HFFc6 (cell line): Measurements from ENCODE around the gene CCDC142. TPM values are rescaled to one million over a fixed set of nuclear protein-coding genes. Genes with fewer than 3 reads are reported as not detected.
A peak's percentile ranks its signal among the peaks of the same experiment; 100 is the strongest.

Experiments used
- DNase-seq: peaks from one replicate; pipeline ENCODE4 v3.0.0-alpha.2; 2018
- H3K27ac Mint-ChIP-seq: 2 replicates; pipeline ENCODE4 v1.8.0; 2020; ENCODE audit warnings: mild to moderate bottlenecking, mixed read lengths
- H3K27me3 Mint-ChIP-seq: 2 replicates; pipeline ENCODE4 v1.8.0; 2021; ENCODE audit warnings: mild to moderate bottlenecking, moderate library complexity, mixed read lengths; ENCODE audit not compliant: insufficient read depth
- H3K36me3 Mint-ChIP-seq: 2 replicates; pipeline ENCODE4 v1.8.0; 2021; ENCODE audit warnings: low read depth, mixed read lengths
- H3K4me1 Mint-ChIP-seq: 2 replicates; pipeline ENCODE4 v1.8.0; 2020; ENCODE audit warnings: low read depth, mixed read lengths
- H3K4me3 Mint-ChIP-seq: 2 replicates; pipeline ENCODE4 v1.8.0; 2020; ENCODE audit warnings: mild to moderate bottlenecking, moderate library complexity, mixed read lengths
- H3K9me3 Mint-ChIP-seq: 2 replicates; pipeline ENCODE4 v1.8.0; 2020; ENCODE audit warnings: mild to moderate bottlenecking, mixed read lengths
- total RNA-seq, 6 experiments: library from RNA; stranded (reverse); fragmentation: NEBNext Ultra II Directional; extraction: Animal tissue kit (Norgen Biotek cat#: 25700); gene quantifications; 2 replicates in 1 of 6; 3 replicates in 5 of 6; pipeline ENCODE4 v1.2.3, GENCODE V29; 2021
- TF ChIP-seq, protein P1 (sequence below): fragments of 200-600 bp; sonication (generic); IDR thresholded peaks from 2 replicates; pipeline ENCODE4 v1.5.0; 2021; ENCODE audit warnings: antibody characterized with exemption, mild to moderate bottlenecking

Gene CCDC142
- total RNA-seq, 6 experiments from 2014 or later = 8.5 to 11.1 (median 10.2) TPM

DNA sequence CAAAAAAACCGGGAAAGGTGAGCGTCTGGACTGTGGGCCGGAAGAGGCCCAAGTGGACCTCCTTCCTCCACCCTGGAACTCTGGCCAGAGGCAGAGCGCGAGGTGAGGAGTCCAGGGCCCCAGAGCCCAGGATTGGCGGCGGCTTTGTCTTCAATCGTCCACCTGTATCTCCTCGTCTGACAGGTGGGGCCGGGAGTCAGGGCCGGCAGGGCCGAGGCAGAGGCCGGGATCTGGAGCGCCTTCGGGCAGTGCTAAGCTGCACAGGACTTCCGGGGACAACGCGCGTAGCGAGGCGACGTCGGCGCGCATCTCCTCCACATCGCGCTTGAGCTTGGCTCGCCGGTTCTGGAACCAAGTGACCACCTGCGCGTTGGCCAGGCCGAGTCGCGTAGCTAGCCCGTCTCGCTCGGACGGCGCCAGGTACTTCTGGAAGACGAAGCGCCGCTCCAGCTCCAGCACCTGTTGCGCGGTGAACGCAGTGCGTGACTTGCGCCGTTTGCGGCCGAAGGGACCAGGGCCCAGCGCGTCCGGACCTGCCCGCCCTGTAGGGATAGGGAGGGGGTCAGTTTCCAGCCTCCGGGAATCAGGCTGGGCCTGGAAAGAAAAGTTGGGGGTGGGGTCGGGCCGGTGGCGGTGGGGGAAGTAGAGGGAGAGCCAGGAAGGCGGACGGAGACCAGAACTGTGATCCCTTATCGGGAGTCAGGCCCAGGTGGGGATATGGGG lies 15.1 kb upstream of the CCDC142 start:
- Mint-ChIP-seq H3K4me3 (peak overlapping the region; percentile 88), H3K27me3 (peaks cover 17% of the 10 kb centered on the region), H3K9me3 (no peaks in the 10 kb centered on the region), H3K36me3 (peaks cover 13% of the 10 kb centered on the region), H3K4me1 (peaks cover 31% of the 10 kb centered on the region), H3K27ac (no peak overlapping the region)
- no peak for DNase-seq
- TF ChIP-seq, protein P1, sequence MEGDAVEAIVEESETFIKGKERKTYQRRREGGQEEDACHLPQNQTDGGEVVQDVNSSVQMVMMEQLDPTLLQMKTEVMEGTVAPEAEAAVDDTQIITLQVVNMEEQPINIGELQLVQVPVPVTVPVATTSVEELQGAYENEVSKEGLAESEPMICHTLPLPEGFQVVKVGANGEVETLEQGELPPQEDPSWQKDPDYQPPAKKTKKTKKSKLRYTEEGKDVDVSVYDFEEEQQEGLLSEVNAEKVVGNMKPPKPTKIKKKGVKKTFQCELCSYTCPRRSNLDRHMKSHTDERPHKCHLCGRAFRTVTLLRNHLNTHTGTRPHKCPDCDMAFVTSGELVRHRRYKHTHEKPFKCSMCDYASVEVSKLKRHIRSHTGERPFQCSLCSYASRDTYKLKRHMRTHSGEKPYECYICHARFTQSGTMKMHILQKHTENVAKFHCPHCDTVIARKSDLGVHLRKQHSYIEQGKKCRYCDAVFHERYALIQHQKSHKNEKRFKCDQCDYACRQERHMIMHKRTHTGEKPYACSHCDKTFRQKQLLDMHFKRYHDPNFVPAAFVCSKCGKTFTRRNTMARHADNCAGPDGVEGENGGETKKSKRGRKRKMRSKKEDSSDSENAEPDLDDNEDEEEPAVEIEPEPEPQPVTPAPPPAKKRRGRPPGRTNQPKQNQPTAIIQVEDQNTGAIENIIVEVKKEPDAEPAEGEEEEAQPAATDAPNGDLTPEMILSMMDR = no peak

DNA sequence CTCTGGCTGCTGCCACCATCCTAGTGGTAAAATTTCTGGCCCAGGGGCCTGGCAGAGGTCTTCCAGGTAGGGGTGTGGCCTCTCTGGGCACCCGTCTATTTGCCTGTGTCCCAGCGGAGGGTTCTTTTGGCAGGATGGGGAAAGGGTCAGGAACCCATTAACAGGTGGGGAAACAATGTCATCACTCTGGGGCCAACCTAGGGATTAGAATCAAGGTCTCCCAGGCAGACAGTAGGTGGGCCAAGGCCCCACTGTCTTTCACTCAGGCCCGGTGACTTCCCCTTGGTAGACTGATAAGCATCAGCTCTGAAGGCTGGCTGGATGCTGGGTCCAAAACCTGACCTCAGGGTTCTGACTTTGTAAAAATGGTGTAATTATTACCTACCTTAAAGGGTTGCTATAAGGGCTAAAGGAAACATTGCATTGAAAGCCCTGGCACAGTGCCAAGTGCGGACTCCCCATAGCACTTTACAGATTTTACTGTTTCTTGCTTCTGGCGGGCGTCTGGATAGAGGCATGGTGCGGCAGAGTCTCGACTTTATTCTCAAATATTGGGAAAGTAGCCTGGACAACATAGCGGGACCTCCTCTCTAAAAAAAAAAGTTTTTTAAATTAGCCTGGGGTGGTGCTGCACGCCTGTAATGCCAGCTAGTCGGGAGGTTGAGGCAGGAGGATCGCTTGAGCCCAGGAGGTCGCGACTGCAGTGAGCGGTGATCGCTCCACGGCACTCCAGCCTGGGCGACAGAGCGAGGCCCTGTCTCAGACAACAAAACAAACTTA lies 14.4 kb upstream of the CCDC142 start:
- H3K27me3 Mint-ChIP-seq = peaks cover 17% of the 10 kb centered on the region
- TF ChIP-seq, protein P1 = no peak
- DNase-seq = no peak
- H3K36me3 Mint-ChIP-seq = peaks cover 16% of the 10 kb centered on the region
- no peaks in the 10 kb centered on the region for H3K9me3 Mint-ChIP-seq
- H3K4me3 Mint-ChIP-seq = no peak overlapping the region
- peaks cover 27% of the 10 kb centered on the region for H3K4me1 Mint-ChIP-seq
- no peak overlapping the region for H3K27ac Mint-ChIP-seq

DNA sequence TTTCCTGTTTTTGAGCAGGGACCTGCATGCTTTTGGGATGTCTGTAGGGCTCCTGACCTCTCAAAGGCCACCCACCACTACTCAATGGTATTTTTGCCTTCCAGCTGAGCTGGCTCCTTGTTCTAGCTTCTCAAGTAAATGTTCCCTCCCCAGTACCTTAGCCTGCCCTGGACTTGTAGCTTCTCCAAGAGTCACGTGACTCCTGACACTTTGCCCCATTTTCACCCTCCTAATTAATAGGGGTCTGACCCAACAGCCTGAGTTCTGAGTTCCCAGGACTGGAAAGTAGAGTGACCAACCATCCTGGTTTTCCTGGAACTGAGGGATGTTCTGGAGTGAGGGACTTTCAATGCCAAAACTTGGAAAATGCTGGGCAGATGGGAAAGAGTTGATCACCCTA lies 12.6 kb upstream of the CCDC142 start:
- TF ChIP-seq, protein P1 = no peak
- H3K9me3 Mint-ChIP-seq = no peaks in the 10 kb centered on the region
- H3K27me3 Mint-ChIP-seq = peaks cover 11% of the 10 kb centered on the region
- no peak for DNase-seq
- H3K27ac Mint-ChIP-seq = no peak overlapping the region
- peaks cover 27% of the 10 kb centered on the region for H3K4me1 Mint-ChIP-seq
- peaks cover 30% of the 10 kb centered on the region for H3K36me3 Mint-ChIP-seq
- H3K4me3 Mint-ChIP-seq = no peak overlapping the region

DNA sequence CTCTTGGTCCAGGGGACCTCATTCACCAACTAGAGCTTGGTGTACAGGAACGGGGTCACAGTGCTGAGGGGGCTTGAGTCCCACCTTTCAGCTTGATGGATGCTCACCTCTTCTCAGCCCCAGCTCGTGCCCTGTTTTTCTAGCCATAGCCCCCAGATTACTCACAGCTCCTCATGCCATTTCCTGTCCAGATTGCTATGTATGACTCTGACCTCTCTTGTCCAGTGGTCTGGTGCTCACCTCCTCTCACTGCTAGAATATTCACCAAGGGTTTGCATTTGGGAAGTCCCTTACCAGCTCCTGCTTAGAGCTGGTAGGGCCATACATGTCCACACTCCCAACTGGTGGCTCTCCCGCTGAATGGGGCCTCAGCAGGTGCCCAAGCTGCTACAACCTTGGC lies 10.7 kb upstream of the CCDC142 start:
- peaks cover 34% of the 10 kb centered on the region for H3K36me3 Mint-ChIP-seq
- TF ChIP-seq, protein P1 = no peak
- H3K4me3 Mint-ChIP-seq = no peak overlapping the region
- H3K27me3 Mint-ChIP-seq = peaks cover 4% of the 10 kb centered on the region
- H3K4me1 Mint-ChIP-seq = peaks cover 31% of the 10 kb centered on the region
- no peak for DNase-seq
- H3K9me3 Mint-ChIP-seq = no peaks in the 10 kb centered on the region
- peak overlapping the region; percentile 49 for H3K27ac Mint-ChIP-seq

DNA sequence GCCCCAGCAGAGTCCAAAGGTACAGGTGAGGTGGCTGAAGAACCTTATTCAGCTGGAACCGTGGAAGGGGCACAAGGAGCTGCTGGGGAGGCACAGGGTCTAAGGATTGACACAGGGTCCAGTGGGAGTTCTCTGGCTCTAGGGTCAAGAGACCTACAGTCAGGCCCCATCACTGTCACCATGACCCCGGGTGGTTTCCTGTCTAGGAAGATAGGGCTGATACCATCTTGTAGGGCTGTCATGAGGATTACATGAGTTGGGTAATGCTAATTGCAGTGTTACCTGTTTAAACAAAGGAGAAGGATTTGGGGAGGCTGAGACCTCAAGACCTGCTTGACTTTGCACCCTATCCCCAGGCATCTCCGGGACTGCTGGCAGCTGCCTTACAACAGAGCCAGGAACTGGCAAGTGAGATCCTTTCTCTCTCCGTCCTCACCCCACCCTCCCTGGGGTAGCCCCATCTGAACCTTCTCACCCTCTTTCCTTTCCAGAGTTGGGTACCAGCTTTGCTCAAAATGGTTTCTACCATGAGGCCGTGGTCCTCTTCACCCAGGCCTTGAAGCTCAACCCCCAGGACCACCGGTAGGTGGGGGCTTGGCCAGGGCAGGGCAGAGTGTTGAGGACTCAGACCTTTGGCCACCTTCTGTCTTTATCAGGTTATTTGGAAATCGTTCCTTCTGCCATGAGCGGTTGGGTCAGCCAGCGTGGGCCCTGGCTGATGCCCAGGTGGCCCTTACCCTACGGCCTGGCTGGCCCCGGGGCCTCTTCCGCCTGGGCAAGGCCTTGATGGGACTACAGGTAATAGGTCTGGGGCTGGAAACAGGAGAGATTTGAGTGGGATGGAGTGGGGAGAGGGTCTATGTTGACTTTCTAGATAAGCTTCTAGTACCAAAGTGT lies 9.1 kb upstream of the CCDC142 start:
- Mint-ChIP-seq H3K27ac (no peak overlapping the region), H3K9me3 (no peaks in the 10 kb centered on the region)
- TF ChIP-seq, protein P1 = no peak

More for the DNA sequence above, 9.1 kb upstream of the CCDC142 start:
- Mint-ChIP-seq H3K36me3 (peaks cover 38% of the 10 kb centered on the region), H3K4me1 (peaks cover 37% of the 10 kb centered on the region), H3K27me3 (peaks cover 1% of the 10 kb centered on the region; the same call in 1 of the 2 replicates), H3K4me3 (no peak overlapping the region)
- DNase-seq = no peak
